Rectal smooth muscle tissue (tissue), 1 donor: ENCODE measurements around the gene SLC10A2.

ENCODE experiments used
- H3K27ac ChIP-seq: one replicate; pipeline ENCODE4 v1.7.0; 2013; ENCODE audit warnings: low read depth, low read length, inconsistent platforms
- H3K27me3 ChIP-seq: one replicate; pipeline ENCODE4 v1.7.0; 2013; ENCODE audit warnings: low read length; ENCODE audit not compliant: control insufficient read depth, insufficient read depth
- H3K36me3 ChIP-seq: one replicate; pipeline ENCODE4 v1.7.0; 2013; ENCODE audit warnings: low read length; ENCODE audit not compliant: control insufficient read depth, insufficient read depth
- H3K4me1 ChIP-seq: one replicate; pipeline ENCODE4 v1.7.0; 2013; ENCODE audit warnings: low read length; ENCODE audit not compliant: control insufficient read depth, insufficient read depth
- H3K4me3 ChIP-seq: one replicate; pipeline ENCODE4 v1.7.0; 2013; ENCODE audit warnings: low read length
- H3K9ac ChIP-seq: one replicate; pipeline ENCODE4 v1.7.0; 2013; ENCODE audit warnings: low read length

The SLC10A2 gene

GRCh38 chr13:103036268-103036667, 29.9 kb downstream of the SLC10A2 start:
- H3K9ac ChIP-seq = no peak overlapping the region
- no peaks in the 10 kb centered on the region for H3K36me3 ChIP-seq
- no peak overlapping the region for H3K27ac ChIP-seq
- no peak overlapping the region for H3K4me3 ChIP-seq
- no peaks in the 10 kb centered on the region for H3K27me3 ChIP-seq
- no peaks in the 10 kb centered on the region for H3K4me1 ChIP-seq

GRCh38 chr13:103033999-103034398, 32.2 kb downstream of the SLC10A2 start:
- Histone ChIP-seq H3K4me1 (no peaks in the 10 kb centered on the region), H3K9ac (no peak overlapping the region), H3K4me3 (no peak overlapping the region), H3K27me3 (no peaks in the 10 kb centered on the region), H3K36me3 (no peaks in the 10 kb centered on the region), H3K27ac (no peak overlapping the region)

- no peaks in the 10 kb centered on the region for H3K4me1 ChIP-seq
- no peaks in the 10 kb centered on the region for H3K36me3 ChIP-seq
- no peak overlapping the region for H3K27ac ChIP-seq
- H3K27me3 ChIP-seq = no peaks in the 10 kb centered on the region
- no peak overlapping the region for H3K4me3 ChIP-seq
- H3K9ac ChIP-seq = no peak overlapping the region
Observed at GRCh38 chr13:103031332-103031873, 34.8 kb downstream of the SLC10A2 start.

- H3K36me3 ChIP-seq = no peaks in the 10 kb centered on the region
- no peak overlapping the region for H3K4me3 ChIP-seq
- no peaks in the 10 kb centered on the region for H3K4me1 ChIP-seq
- H3K27ac ChIP-seq = no peak overlapping the region
- no peaks in the 10 kb centered on the region for H3K27me3 ChIP-seq
- H3K9ac ChIP-seq = no peak overlapping the region
Observed at GRCh38 chr13:103030776-103031175, 35.4 kb downstream of the SLC10A2 start.

GRCh38 chr13:103029798-103030197, 36.4 kb downstream of the SLC10A2 start:
- Histone ChIP-seq H3K36me3 (no peaks in the 10 kb centered on the region), H3K9ac (no peak overlapping the region), H3K27me3 (no peaks in the 10 kb centered on the region), H3K27ac (no peak overlapping the region), H3K4me1 (no peaks in the 10 kb centered on the region), H3K4me3 (no peak overlapping the region)

- Histone ChIP-seq H3K9ac (no peak overlapping the region), H3K36me3 (no peaks in the 10 kb centered on the region), H3K4me1 (no peaks in the 10 kb centered on the region), H3K4me3 (no peak overlapping the region), H3K27me3 (no peaks in the 10 kb centered on the region), H3K27ac (no peak overlapping the region)
Observed at GRCh38 chr13:103022336-103022735, 43.9 kb downstream of the SLC10A2 start.

GRCh38 chr13:103018556-103018955, 47.7 kb downstream of the SLC10A2 start:
- H3K36me3 ChIP-seq = no peaks in the 10 kb centered on the region
- H3K4me1 ChIP-seq = no peaks in the 10 kb centered on the region

GRCh38 chr13:103012646-103013045, 53.6 kb downstream of the SLC10A2 start:
- no peak overlapping the region for H3K4me3 ChIP-seq
- H3K27ac ChIP-seq = no peak overlapping the region
- H3K4me1 ChIP-seq = no peaks in the 10 kb centered on the region
- no peak overlapping the region for H3K9ac ChIP-seq
- no peaks in the 10 kb centered on the region for H3K36me3 ChIP-seq
- no peaks in the 10 kb centered on the region for H3K27me3 ChIP-seq

More at GRCh38 chr13:103018556-103018955, 47.7 kb downstream of the SLC10A2 start:
- Histone ChIP-seq H3K4me3 (no peak overlapping the region), H3K27ac (no peak overlapping the region), H3K27me3 (no peaks in the 10 kb centered on the region), H3K9ac (no peak overlapping the region)

- H3K9ac ChIP-seq = no peak overlapping the region
- no peaks in the 10 kb centered on the region for H3K27me3 ChIP-seq
- no peaks in the 10 kb centered on the region for H3K4me1 ChIP-seq
- no peak overlapping the region for H3K4me3 ChIP-seq
- H3K36me3 ChIP-seq = no peaks in the 10 kb centered on the region
- H3K27ac ChIP-seq = no peak overlapping the region
Observed at GRCh38 chr13:103009051-103009840, 57.0 kb downstream of the SLC10A2 start.

- H3K4me1 ChIP-seq = no peaks in the 10 kb centered on the region
- no peak overlapping the region for H3K4me3 ChIP-seq
- H3K27ac ChIP-seq = no peak overlapping the region
- H3K9ac ChIP-seq = no peak overlapping the region
- H3K27me3 ChIP-seq = no peaks in the 10 kb centered on the region
- H3K36me3 ChIP-seq = no peaks in the 10 kb centered on the region
Observed at GRCh38 chr13:103007427-103007762, 58.8 kb downstream of the SLC10A2 start.

- Histone ChIP-seq H3K27ac (no peak overlapping the region), H3K4me1 (no peaks in the 10 kb centered on the region), H3K36me3 (no peaks in the 10 kb centered on the region), H3K27me3 (no peaks in the 10 kb centered on the region), H3K4me3 (no peak overlapping the region), H3K9ac (no peak overlapping the region)
Observed at GRCh38 chr13:103006641-103007426, 59.4 kb downstream of the SLC10A2 start.

GRCh38 chr13:103004661-103005345, 61.4 kb downstream of the SLC10A2 start:
- Histone ChIP-seq H3K4me1 (no peaks in the 10 kb centered on the region), H3K4me3 (no peak overlapping the region), H3K9ac (no peak overlapping the region), H3K36me3 (no peaks in the 10 kb centered on the region), H3K27ac (no peak overlapping the region), H3K27me3 (no peaks in the 10 kb centered on the region)
